Measurements from ENCODE around the gene SLC25A40. TPM values are rescaled to one million over a fixed set of nuclear protein-coding genes. Genes with fewer than 3 reads are reported as not detected.
"Not testable (repeated sequence)": the region's sequence is repeated elsewhere in the genome, so short reads cannot be mapped to it uniquely, and the experiment has no call there.

Gene SLC25A40
- polyA plus RNA-seq, 1 experiment, result 11.8 TPM

GRCh38 chr7:87837597-87837996, 38.6 kb downstream of the SLC25A40 start:
- ChIA-PET CTCF (interaction anchor here (1.0 to 1.9 kb wide), 4 partner anchors 10 to 332 kb away, joined by 3 to 9 read pairs (median 6); no protein-coding TSS in a partner anchor), POLR2A (interaction anchor here (0.7 kb wide), 1 partner anchor 324 kb away, joined by 3 read pairs; no protein-coding TSS in a partner anchor)
- Histone ChIP-seq H3K4me3 (ENCODE audit: low read depth, low read length) (no peak overlapping the region), H3K9me3 (ENCODE audit: control insufficient read depth, insufficient read depth, low read length) (no peaks in the 10 kb centered on the region), H3K27ac (ENCODE audit: low read depth, low read length) (no peak overlapping the region), H3K27me3 (ENCODE audit: control insufficient read depth, insufficient read depth, low read length) (no peaks in the 10 kb centered on the region)
- no peak for DNase-seq (ENCODE audit: low read depth, low spot score)
- no peak for TF ChIP-seq CTCF (IDR thresholded peaks at IDR 0.05; ENCODE audit: low read depth, low read length)

- Histone ChIP-seq H3K27ac (ENCODE audit: low read depth, low read length) (no peak overlapping the region), H3K4me3 (ENCODE audit: low read depth, low read length) (no peak overlapping the region), H3K9me3 (ENCODE audit: control insufficient read depth, insufficient read depth, low read length) (no peaks in the 10 kb centered on the region), H3K27me3 (ENCODE audit: control insufficient read depth, insufficient read depth, low read length) (no peaks in the 10 kb centered on the region)
- no peak for TF ChIP-seq CTCF (IDR thresholded peaks at IDR 0.05; ENCODE audit: low read depth, low read length)
- no peak for DNase-seq (ENCODE audit: low read depth, low spot score)
- POLR2A ChIA-PET, result no interaction called here
- CTCF ChIA-PET, result interaction anchor here (1.5 kb wide), 1 partner anchor 36 kb away, joined by 3 read pairs; no protein-coding TSS in a partner anchor
Measured at GRCh38 chr7:87833130-87833529, 43.0 kb downstream of the SLC25A40 start.

- no peak for TF ChIP-seq CTCF (IDR thresholded peaks at IDR 0.05; ENCODE audit: low read depth, low read length)
- POLR2A ChIA-PET, result no interaction called here
- no peak overlapping the region for H3K4me3 ChIP-seq (ENCODE audit: low read depth, low read length)
- H3K9me3 ChIP-seq (ENCODE audit: control insufficient read depth, insufficient read depth, low read length), result no peaks in the 10 kb centered on the region
- H3K27ac ChIP-seq (ENCODE audit: low read depth, low read length), result no peak overlapping the region
- H3K27me3 ChIP-seq (ENCODE audit: control insufficient read depth, insufficient read depth, low read length), result no peaks in the 10 kb centered on the region
- no peak for DNase-seq (ENCODE audit: low read depth, low spot score)
- CTCF ChIA-PET, result no interaction called here
Measured at GRCh38 chr7:87831097-87831496, 45.1 kb downstream of the SLC25A40 start.

- H3K4me3 ChIP-seq (ENCODE audit: low read depth, low read length); H3K9me3 ChIP-seq (ENCODE audit: control insufficient read depth, insufficient read depth, low read length); H3K27me3 ChIP-seq (ENCODE audit: control insufficient read depth, insufficient read depth, low read length); DNase-seq (ENCODE audit: low read depth, low spot score); POLR2A ChIA-PET; H3K27ac ChIP-seq (ENCODE audit: low read depth, low read length): not testable (repeated sequence)
- CTCF ChIA-PET, result interaction anchor here (0.8 kb wide), 1 partner anchor 9 kb away, joined by 3 read pairs; no protein-coding TSS in a partner anchor
Measured at GRCh38 chr7:87828383-87828782, 47.8 kb downstream of the SLC25A40 start.

GRCh38 chr7:87825369-87825768, 50.8 kb downstream of the SLC25A40 start:
- H3K27ac ChIP-seq (ENCODE audit: low read depth, low read length); DNase-seq (ENCODE audit: low read depth, low spot score); H3K4me3 ChIP-seq (ENCODE audit: low read depth, low read length); POLR2A ChIA-PET; CTCF ChIA-PET; H3K27me3 ChIP-seq (ENCODE audit: control insufficient read depth, insufficient read depth, low read length); H3K9me3 ChIP-seq (ENCODE audit: control insufficient read depth, insufficient read depth, low read length): not testable (repeated sequence)

- CTCF ChIA-PET, result not testable (repeated sequence)
Measured at GRCh38 chr7:87822056-87822455, 54.1 kb downstream of the SLC25A40 start.

GRCh38 chr7:87818336-87818735, 57.8 kb downstream of the SLC25A40 start:
- no peak overlapping the region for H3K4me3 ChIP-seq (ENCODE audit: low read depth, low read length)
- no peaks in the 10 kb centered on the region for H3K9me3 ChIP-seq (ENCODE audit: control insufficient read depth, insufficient read depth, low read length)
- no peak for DNase-seq (ENCODE audit: low read depth, low spot score)
- H3K27me3 ChIP-seq (ENCODE audit: control insufficient read depth, insufficient read depth, low read length), result no peaks in the 10 kb centered on the region
- no peak for TF ChIP-seq CTCF (IDR thresholded peaks at IDR 0.05; ENCODE audit: low read depth, low read length)
- H3K27ac ChIP-seq (ENCODE audit: low read depth, low read length), result no peak overlapping the region
- ChIA-PET POLR2A (no interaction called here), CTCF (no interaction called here)

More at GRCh38 chr7:87822056-87822455, 54.1 kb downstream of the SLC25A40 start:
- H3K27me3 ChIP-seq (ENCODE audit: control insufficient read depth, insufficient read depth, low read length); DNase-seq (ENCODE audit: low read depth, low spot score); H3K4me3 ChIP-seq (ENCODE audit: low read depth, low read length); H3K27ac ChIP-seq (ENCODE audit: low read depth, low read length); H3K9me3 ChIP-seq (ENCODE audit: control insufficient read depth, insufficient read depth, low read length); POLR2A ChIA-PET: not testable (repeated sequence)

Measured in AG04450 (cell line).